ENCODE measurements around the gene SH3BP5.
A peak's percentile ranks its signal among the peaks of the same experiment; 100 is the strongest.

SH3BP5 gene

DNA sequence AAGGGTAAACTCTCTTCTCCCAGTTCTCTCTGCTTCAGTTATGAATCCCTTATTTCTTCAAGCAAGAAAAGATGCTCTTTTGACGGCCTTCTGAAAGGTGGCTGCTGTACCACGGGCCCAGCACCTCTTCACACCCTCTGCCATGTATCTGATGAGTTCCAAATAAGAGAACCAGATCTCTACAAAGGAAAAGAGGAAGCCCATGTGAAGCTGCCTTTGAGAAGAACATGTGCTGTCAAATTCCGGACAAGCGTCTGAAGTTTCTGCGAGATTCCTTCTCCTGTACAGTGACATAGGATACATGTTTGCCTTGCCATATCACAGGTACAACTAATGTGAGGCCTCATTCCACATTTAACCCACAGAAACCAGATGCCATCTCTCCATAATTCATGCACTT lies 59.2 kb downstream of the SH3BP5 start:
- no peak for DNase-seq (ENCODE audit: low spot score)

DNA sequence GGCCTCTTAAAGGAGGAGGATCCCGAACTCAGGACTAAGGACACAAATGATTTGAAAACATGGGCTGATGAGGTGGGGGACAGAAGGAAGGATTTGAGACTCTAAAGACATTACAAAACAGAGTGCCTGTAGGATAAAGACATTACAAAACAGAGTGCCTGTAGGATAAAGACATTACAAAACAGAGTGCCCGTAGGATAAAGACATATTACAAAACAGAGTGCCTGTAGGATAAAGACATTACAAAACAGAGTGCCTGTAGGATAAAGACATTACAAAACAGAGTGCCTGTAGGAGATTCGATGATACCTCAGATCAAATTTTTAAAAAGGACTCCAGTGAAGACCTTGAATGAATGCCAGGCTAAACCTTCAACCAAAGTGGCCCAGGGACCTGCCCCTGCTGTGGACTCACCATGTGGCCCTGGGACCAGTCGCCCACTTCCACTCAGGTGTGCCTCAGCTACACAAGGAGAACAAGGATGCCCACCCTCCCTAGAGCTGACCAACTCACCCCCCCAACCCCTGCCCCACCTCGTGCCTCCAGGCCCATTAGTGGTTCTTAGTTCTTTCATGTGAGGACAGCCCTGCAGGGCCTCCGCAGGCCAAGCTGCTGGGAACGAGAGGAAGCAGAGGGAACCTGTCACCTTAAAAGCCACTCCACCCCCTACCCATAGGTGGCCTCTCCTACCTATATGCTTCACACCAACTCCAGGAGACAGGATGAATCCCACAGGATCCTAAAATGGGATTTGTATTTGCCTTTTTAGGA lies 59.8 kb downstream of the SH3BP5 start:
- DNase-seq (ENCODE audit: low spot score), result no peak

DNA sequence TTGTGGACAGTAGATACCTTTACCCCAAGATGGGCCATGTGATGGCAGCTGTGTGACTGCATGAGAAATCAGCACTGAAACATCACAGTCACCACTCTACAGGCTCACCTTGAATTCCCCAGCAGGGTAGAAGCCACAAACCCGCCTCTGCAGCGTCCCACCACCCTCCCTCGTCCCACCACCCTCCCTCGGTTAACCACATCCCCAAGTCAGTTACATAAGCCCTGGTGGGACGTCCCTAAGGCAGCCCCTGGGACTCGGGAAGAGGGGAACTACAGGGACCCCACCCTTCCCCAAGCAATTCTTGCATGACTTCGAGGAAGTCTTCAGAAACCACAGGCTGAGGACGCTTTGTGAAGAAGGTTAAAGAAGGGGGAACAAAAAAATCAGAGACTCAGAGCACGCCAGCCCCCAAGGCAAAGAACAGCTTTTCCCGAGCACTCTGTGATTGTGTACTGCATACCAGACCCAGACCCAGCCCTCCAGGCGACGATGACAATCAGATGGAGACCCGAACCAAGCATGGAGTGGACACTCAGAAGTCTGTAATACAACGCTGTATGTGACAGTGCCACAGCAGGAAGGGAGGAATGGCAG lies 60.5 kb downstream of the SH3BP5 start:
- no peak for DNase-seq (ENCODE audit: low spot score)

DNA sequence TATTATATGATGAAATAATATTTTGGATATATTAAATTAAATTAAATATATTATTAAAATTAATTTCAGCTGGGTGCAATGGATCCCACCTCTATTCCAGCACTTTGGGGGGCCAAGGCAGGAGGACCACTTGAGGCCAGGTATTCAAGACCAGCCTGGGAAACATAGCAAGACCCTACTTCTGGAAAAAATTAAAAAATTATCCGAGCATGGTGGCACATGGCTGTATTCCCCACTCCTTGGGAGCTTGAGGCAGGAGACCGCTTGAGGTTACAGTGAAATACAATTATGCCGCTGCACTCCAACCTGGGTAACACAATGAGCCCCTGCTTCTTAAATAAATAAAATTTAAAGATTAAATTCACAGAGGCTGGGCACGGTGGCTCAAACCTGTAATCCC lies 61.4 kb downstream of the SH3BP5 start:
- no peak for DNase-seq (ENCODE audit: low spot score)

DNA sequence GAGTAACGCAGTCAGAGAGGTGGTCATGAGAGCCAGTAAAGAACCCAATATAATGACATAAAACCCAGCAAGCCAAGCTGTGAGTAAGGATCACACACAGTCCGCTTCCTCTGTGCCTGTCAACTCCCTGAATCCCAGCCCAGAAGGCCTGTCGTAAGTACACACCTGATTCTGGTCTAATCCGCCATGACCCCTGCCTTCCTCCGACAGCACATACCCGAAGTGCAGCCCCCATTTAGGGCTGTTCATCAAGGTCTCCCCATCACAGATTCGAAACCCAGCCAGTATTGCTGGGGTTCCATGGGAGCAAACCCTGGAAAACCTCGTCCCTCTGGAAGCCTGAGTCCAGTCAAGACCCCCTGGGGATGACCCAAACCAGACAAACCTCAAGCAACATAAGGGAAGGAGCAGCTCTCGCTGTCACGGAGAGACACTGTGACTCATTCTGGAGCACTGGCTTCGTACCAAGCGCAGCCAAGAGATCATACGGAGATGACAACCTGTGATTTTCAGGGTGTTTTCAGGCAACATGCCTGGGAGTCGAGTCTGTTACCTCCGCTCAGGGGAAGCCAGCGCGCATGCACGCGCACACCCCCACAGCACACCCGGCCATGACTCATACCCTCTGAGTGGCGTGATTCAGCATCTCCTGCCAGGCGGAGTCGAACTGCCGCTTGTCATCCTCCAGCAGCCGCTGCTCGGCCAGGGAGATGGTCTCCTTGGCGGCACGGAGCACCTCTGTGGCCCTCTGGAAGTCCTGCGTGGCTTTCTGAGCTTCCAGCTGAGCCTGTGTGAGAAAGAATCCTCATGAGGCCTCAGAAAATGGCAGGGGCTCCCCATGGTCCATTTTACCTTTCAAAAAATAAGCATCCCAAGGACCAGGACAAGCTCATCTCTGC lies 63.0 kb downstream of the SH3BP5 start:
- DNase-seq (ENCODE audit: low spot score), result peak; percentile 96

DNA sequence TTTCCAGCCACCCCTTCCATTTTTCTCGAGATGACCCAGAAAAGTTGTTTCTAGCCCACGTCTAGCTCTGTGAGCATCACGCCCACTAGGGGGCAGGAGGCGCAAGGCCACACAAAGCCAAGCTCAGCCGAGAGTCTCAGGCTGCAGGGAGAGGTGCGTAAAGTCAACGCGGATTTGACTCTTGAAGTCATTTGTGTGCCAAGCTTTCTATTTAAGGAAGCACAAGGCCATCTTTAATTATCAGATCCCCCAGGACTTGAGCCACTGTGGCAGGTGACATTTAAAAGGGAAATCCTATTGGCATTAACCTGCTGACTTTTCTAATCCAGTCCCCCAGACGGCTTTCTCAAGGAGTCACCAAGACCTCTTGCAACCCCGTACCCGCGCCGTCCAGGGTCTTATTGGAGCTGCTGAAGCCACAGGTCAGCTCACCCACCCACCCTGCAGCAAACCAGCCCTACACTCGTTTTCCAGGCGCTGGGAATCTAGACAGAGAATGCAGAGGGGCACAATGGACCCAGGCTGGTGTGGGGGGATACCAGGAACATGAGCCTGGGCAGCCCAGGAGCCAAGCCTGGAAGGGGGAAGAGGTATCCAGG lies 64.3 kb downstream of the SH3BP5 start:
- peak; percentile 86 for DNase-seq (ENCODE audit: low spot score)

DNA sequence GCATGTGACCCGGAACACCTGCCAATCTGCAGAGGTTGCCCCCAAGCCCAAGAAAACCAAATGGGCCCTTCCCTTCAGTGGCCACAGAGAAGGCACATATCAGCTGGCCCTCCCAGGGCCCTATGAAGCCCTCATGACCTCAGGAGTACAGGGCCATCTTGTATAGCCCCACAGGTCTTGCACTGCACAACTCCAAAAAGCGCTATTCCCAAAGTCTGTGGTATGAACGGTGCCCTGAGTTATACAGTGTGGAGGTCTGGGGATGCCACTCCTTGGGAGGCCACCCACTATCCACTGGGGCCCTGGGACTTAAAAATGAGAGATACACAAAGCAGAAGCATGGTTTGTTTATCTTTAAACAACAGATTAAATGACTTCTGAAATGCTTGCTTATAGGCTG lies 64.9 kb downstream of the SH3BP5 start:
- DNase-seq (ENCODE audit: low spot score), result no peak

DNA sequence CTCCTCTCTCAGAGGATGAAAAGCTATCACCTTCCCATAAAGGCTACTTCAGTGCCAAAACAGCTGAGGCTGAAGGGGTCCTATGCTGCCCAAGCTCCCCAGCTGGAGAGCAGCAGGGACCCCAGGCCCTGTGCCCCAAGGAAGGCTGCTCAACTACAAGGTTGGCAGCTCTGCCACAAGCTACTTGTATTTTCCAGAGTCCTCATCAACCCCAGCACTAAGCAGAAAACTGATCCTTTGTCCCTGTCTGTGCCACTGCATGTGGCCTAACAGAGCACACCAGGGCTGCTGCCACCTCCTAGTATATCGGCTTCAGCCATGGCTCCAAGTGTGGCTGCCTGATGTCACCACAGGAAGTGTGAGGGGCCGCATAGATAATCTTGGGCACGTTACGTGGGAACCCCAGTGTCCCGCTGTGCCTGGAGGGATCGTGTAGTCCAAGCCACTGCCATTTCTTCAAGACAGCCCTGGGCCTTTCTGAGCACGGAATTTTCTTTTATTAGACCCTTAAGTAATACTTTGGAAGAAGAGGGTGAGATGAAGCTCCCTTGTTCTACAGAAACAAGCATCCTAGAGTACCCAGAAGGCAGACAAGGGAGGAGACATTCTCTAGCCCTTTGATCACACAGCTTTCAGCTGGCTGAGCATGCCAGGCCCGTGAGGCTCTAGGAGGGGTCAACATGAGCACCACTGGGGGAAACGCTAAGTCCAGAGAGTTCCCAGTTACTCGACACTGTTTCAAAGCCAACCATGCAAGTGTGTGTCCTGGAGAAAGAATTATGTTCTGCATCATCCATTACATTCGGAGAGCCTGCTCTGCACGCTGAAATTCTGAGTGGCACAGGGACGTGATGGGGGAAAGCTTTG lies 65.6 kb downstream of the SH3BP5 start:
- no peak for DNase-seq (ENCODE audit: low spot score)

DNA sequence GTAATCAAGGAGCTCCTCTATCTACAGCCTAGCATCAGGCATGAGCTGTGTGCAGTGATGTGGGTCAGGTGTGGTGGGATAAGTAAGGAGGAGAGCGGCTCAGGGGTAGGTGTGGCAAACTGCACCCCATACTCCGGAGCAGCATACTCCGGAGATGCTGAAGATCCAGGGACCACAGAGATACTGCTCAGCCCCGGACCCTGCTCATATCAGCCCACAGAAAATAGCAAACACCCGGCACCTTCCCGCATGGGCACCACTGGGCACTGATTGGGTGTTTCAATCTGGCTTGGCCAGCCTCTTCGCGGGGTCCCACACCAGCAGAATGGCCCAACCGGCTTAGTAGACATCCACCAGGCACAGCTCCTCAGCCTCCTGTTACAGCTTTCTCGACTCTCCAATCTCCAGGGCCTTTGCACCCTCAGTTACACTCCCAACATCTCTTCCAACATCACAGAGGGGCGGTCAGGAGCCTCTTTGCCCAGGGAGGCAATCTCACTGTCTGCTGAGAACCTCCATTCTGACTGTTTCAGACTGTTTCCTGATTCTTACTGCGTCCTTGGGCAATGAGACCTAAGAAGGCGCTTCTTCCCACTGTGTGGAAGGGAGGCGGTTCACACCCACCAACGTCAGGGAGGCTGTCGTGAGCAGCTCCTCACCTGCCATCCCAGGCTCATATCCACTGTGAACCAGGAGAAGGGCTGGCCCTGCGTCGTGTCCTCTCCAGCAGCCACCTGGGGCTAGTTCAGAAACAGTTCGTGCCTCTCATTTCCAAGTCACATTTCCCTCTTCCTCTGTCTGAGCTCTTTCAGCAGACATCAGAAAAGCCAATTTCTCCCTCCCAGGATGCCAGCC lies 66.5 kb downstream of the SH3BP5 start:
- DNase-seq (ENCODE audit: low spot score), result no peak

DNA sequence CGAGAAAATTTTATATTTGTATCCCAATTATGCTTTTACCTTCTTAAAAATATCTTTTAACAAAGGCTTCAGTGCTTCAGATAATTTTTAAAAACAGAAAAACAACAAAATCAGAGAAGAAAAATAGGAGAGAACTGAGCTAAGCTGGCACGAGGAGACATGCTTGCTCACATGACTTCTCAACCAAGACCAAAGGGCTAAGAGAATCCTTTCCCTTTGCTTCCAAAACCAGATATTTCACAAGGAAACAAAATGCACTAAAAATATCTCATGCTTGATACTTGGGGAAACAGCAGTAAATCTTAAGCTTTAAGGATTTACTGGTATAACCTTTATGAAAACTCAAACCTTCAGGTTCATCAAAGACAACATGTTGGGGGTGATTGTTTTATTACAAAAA lies 67.9 kb downstream of the SH3BP5 start:
- no peak for DNase-seq (ENCODE audit: low spot score)

DNA sequence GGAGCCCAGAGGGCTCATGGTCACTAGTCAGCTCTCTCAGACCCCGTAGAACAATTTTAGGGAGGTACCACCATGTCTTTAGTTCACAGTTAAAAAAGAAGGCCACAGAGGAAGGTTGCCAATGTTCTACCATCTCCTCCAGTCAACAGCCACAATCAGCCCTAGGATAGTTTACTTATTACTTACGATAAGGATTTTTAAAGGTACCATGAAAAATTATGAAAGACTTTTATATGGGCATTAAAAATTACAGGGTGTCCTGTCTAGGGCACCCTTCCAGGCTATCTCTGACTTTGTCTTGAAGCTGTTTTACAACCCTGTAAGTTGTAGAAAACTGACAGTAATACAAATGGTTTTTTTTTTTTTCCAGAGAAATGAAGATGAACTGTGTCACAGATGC lies 68.5 kb downstream of the SH3BP5 start:
- no peak for DNase-seq (ENCODE audit: low spot score)

DNA sequence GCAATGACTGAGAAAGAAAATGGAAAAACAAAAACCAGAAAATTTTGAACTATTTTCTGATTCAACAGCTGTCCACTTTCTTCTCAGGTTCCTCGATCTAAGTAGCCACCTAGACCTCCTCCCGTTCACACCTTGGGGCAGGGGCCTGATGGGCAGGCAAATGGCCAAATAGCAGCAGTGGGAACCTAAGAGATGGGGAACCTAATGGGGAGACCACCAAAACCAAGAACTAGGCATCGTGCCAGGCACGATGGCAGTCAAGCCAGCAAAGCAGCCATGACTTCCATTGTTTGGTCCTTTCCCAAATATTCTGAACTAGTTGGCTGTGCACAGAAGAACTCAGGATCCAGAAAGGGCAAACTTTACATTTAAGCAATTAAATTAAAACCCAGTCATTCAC lies 69.3 kb downstream of the SH3BP5 start:
- no peak for DNase-seq (ENCODE audit: low spot score)

DNA sequence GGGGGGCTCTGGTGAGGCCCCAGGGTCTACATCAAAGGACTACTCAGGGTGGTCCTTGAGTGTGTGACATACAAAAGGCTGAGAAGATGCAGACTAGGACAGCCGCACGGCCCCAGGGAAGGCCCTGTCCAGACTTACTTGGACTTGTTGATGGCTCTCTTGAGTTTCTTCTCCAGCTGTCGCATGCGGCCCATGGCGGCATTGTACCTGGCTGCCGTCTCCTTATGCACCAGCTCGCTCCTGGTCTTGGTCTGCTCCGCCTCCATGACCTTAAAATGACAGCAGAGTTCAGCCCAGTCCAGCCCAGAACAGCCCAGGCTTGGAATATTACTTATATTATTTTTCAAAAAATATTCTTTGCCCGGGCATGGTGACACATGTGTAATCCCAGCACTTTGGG lies 70.4 kb downstream of the SH3BP5 start:
- no peak for DNase-seq (ENCODE audit: low spot score)

DNA sequence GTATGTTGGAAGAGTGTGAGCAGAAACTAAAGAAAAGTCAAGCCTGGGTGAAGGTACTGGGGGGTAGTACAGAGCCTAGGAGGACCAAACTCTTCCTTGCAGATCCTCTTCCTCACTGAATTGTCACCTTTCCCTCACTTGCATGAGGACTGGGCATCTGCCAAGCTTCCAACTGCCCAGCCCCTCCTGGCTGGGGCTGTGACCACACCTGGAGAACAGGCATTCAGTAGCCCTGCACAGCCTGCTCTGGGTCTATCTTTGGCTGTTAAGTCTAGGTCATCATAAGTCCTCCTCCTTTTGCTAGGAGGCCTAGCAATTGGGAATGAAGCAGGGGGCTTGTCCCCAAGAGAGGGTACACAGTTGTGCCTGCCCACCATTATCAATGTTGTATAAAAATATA lies 71.1 kb downstream of the SH3BP5 start:
- DNase-seq (ENCODE audit: low spot score), result no peak

DNA sequence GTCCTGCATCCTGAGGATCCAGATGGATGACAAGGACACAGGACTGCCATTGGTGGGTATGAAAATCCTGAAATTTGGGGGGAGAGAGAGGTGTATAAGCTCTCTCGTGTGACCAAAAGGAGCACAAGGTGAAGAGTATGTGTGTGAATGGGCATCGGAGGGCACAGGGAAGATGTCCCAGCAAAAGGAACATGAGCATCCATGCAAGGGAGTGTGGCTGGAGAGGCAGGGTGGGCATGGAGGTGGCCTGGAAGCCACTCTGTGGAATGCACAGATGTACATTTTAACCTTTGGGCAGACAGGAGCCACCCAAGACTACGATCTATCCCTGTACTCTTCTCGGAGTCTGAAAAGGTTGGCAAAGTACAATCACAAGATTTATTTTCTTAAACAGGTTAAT lies 71.9 kb downstream of the SH3BP5 start:
- DNase-seq (ENCODE audit: low spot score), result no peak

DNA sequence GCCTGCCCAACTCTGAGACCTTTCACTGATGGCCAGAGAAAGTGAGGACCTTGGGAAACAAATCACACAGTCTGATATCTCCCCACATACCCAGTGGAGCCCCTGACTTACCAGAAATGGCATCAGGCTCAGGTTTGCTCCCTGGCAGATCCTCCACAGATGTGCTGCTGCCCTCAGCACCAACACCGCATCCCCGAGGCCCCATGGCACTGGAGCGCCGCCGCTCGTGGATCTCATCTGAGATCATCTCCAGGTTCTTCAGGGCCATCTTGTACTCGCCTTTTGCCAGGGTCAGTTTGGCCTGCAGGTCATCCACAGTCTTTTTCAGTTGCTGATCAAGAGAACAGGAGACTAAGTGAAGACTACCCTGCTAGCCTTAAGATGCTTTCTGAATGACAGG lies 73.7 kb downstream of the SH3BP5 start:
- DNase-seq (ENCODE audit: low spot score), result no peak

DNA sequence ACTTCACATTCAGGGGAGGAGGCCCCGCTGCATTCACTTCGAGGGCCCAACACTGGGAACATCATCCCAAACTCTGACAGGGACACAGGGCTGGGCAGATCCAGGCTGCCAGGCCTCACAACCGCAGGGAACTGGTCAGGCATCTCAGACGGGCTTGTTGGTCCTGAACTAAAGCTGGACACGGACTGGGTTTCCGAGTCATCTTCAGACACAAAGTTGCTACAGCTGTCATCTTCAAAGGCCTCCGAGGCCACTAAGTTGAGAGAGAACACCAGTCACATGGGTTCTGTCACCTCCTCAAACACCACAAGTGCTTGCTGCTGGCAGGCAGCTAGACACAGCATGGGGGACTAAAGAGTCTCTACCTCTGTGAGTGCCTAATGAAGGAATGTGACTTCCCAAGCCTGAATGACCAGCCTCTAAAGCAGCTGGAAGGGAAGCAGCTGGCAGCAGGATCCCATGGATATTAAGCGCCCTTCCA lies 75.5 kb downstream of the SH3BP5 start:
- no peak for DNase-seq (ENCODE audit: low spot score)

DNA sequence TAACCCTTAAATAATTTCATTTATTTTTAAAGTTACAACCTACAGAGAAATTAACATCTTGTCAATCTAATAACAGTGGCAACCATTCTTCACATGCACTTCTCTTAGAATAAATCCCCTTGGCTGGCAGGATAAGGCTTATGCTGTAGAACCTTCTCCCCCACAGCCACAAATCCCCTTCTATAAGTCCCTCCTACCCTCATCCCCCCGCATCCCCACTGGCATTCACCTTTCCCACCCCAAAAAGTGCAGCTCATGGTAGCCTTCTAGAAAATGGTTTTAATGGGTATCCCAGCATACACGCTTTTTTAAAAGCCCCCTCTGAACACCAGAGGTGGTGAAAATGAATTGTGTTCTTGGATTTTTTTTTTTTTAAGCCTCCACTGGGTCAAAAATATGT lies 77.2 kb downstream of the SH3BP5 start:
- no peak for DNase-seq (ENCODE audit: low spot score)

DNA sequence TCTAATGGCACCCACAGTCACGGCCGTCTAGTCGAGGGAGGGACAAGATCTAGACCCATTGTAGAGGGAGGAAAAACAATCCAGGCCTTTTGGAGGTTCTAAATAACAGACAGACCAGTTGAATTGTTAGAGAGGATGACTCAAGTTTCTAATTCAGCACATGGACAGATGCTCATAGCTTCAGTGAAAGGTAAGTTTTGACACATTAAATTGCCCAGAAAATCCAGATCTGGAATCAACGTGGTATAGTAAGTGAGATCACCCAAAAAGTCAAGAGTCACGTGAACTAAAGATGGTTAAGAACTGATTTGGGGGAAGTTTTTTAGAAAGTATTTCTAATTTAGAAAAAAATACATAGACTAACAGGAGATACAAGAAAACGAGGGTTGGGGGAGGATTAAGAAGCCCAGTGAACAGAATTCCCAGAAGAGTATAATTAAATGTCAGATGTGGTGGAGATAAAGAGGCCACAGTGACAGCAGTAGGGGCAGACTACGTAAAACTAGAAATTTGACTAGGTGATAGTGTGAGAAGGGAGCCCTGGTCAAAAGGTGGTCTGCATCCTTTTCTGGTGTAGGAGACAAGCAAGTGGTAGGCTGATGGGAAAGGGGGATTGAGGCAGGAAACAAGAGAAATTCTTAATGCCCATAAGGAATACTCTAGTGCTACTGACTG lies 79.2 kb downstream of the SH3BP5 start:
- DNase-seq (ENCODE audit: low spot score), result no peak

DNA sequence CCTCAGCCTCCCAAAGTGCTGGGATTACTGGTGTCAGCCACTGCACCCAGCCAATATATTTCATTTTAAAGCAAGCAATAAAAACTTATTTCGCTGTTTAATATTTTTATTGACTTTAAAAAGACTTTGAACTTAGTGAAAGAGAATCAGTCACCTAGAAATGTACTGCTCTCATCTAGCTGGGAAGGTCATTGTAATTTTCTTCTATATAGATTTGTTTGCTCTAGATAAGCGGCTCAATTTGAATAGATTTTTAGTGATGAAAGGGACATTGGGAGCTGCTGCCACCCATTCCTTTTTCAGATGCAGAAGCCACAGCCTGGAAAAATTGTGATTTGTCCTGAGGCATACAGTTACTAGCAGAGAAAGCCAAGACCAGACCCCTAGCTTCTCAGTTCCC lies 86.2 kb downstream of the SH3BP5 start:
- DNase-seq (ENCODE audit: low spot score), result no peak

Measured in kidney capillary endothelial cell (primary cell).